Kidney (tissue), 14 donors: Measurements from ENCODE around the gene SPTLC1. TPM values are rescaled to one million over a fixed set of nuclear protein-coding genes. Genes with fewer than 3 reads are reported as not detected.
"Not testable (repeated sequence)": the region's sequence is repeated elsewhere in the genome, so short reads cannot be mapped to it uniquely, and the experiment has no call there.

ENCODE experiments used
- DNase-seq, 5 donors: peaks; one replicate each; pipeline ENCODE4 v3.0.0-alpha.2; 2013 to 2020
- FAIRE-seq: peaks from 2 replicates; lab custom pipeline; 2012; peaks lifted over from hg19 to GRCh38; lab: Jason Lieb, UNC
- H3K27ac ChIP-seq, 2 donors: one replicate each; pipeline ENCODE4 v1.7.0; 2013; ENCODE audit warnings: low read depth in 2 of 2, low read length in 2 of 2, inconsistent platforms in 1 of 2
- H3K27me3 ChIP-seq: one replicate; pipeline ENCODE4 v1.7.1; 2013; ENCODE audit warnings: low read length, inconsistent platforms; ENCODE audit not compliant: control insufficient read depth, insufficient read depth
- H3K36me3 ChIP-seq, 3 donors: one replicate each; pipeline versions ENCODE4 v1.7.0 to v1.7.1; 2013; ENCODE audit warnings: low read length in 3 of 3, control low read depth in 1 of 3, inconsistent platforms in 1 of 3; ENCODE audit not compliant: insufficient read depth in 3 of 3, control insufficient read depth in 2 of 3
- H3K4me1 ChIP-seq, 3 donors: one replicate each; pipeline versions ENCODE4 v1.7.0 to v1.7.1; 2013; ENCODE audit warnings: low read length in 3 of 3, inconsistent platforms in 1 of 3, low read depth in 1 of 3; ENCODE audit not compliant: control insufficient read depth in 2 of 3, insufficient read depth in 2 of 3
- H3K4me3 ChIP-seq, 3 donors: one replicate each; pipeline versions ENCODE4 v1.7.0 to v1.8.1; 2013; ENCODE audit warnings: low read length in 3 of 3, control low read depth in 1 of 3, inconsistent platforms in 1 of 3
- H3K9ac ChIP-seq, 3 donors: one replicate each; pipeline versions ENCODE4 v1.7.0 to v1.7.1; 2013; ENCODE audit warnings: low read length in 3 of 3, control low read depth in 1 of 3, inconsistent platforms in 1 of 3
- H3K9me3 ChIP-seq, 3 donors: one replicate each; pipeline versions ENCODE4 v1.7.0 to v1.7.1; 2013; ENCODE audit warnings: low read length in 3 of 3, control low read depth in 1 of 3, inconsistent platforms in 1 of 3; ENCODE audit not compliant: control insufficient read depth in 2 of 3, insufficient read depth in 1 of 3
- intact Hi-C: fragments of 100-400 bp; cut with DNase I; formaldehyde crosslinking; loops from one replicate; pipeline ENCODE4 v1.11.1; 2022
- polyA plus RNA-seq: library from polyadenylated mRNA; stranded (reverse); fragments of 350-450 nt; fragmentation: Illumina TruSeq; extraction: RNeasy Lipid Tissue Mini Kit (QIAGEN cat#74804); gene quantifications from one replicate; pipeline ENCODE4 v1.2.3, GENCODE V29; 2014; ENCODE audit warnings: low read depth, low replicate concordance; ENCODE audit not compliant: insufficient read depth
- total RNA-seq: library from RNA; stranded (reverse); fragmentation: NEBNext Ultra II Directional; extraction: Animal tissue kit (Norgen Biotek cat#: 25700); gene quantifications from one replicate; pipeline ENCODE4 v1.2.1, GENCODE V29; 2021
- TF ChIP-seq, protein P1 (sequence below): IDR thresholded peaks from 3 replicates; pipeline ENCODE4 v1.5.1; 2012; ENCODE audit warnings: mild to moderate bottlenecking, moderate library complexity, borderline replicate concordance; ENCODE audit not compliant: insufficient read depth; ENCODE audit errors: extremely low read depth
- donor health status: control.
- donor health status: control.
- donor health status: control.
- donor health status: control.
- donor health status: control.
- donor health status: DM: yes; HTN: yes; CAD: no.
- donor health status: Normal renal cell carcinoma (clear cell type).

The SPTLC1 gene
- total and polyA plus RNA-seq, 2 donors from 2014 or later, result 29.4 to 72.2 TPM

DNA sequence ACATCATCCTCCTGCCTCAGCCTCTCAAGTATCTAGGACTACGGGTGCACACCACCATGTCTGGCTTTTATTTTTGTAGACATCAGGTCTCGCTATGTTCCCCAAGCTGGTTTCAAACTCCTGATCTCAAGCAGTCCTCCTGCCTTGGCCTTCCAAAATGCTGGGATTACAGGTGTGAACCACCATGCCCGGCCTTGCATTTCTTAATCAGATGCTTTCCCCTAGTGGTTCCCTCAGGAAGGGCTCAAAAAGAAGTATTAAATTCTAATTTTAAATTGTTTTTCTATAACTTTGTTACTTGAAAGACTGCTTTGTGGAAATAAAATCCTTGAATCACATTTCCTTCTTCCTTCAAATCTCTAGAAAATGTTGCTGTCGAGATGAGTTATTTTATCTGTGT, 85.7 kb downstream of the SPTLC1 start:
- no peaks in the 10 kb centered on the region for H3K27me3 ChIP-seq
- intact Hi-C loops, result no loop called here
- H3K9ac ChIP-seq, result no peak overlapping the region
- no peak overlapping the region for H3K27ac ChIP-seq
- no peak for FAIRE-seq
- H3K9me3 ChIP-seq, result no peaks in the 10 kb centered on the region
- H3K36me3 ChIP-seq, result peaks cover 0 to 18% (median 7%) of the 10 kb centered on the region in 3 donors
- DNase-seq, result no peak
- H3K4me3 ChIP-seq, result no peak overlapping the region
- TF ChIP-seq, protein P1, sequence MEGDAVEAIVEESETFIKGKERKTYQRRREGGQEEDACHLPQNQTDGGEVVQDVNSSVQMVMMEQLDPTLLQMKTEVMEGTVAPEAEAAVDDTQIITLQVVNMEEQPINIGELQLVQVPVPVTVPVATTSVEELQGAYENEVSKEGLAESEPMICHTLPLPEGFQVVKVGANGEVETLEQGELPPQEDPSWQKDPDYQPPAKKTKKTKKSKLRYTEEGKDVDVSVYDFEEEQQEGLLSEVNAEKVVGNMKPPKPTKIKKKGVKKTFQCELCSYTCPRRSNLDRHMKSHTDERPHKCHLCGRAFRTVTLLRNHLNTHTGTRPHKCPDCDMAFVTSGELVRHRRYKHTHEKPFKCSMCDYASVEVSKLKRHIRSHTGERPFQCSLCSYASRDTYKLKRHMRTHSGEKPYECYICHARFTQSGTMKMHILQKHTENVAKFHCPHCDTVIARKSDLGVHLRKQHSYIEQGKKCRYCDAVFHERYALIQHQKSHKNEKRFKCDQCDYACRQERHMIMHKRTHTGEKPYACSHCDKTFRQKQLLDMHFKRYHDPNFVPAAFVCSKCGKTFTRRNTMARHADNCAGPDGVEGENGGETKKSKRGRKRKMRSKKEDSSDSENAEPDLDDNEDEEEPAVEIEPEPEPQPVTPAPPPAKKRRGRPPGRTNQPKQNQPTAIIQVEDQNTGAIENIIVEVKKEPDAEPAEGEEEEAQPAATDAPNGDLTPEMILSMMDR, result no peak
- H3K4me1 ChIP-seq, result no peaks in the 10 kb centered on the region

DNA sequence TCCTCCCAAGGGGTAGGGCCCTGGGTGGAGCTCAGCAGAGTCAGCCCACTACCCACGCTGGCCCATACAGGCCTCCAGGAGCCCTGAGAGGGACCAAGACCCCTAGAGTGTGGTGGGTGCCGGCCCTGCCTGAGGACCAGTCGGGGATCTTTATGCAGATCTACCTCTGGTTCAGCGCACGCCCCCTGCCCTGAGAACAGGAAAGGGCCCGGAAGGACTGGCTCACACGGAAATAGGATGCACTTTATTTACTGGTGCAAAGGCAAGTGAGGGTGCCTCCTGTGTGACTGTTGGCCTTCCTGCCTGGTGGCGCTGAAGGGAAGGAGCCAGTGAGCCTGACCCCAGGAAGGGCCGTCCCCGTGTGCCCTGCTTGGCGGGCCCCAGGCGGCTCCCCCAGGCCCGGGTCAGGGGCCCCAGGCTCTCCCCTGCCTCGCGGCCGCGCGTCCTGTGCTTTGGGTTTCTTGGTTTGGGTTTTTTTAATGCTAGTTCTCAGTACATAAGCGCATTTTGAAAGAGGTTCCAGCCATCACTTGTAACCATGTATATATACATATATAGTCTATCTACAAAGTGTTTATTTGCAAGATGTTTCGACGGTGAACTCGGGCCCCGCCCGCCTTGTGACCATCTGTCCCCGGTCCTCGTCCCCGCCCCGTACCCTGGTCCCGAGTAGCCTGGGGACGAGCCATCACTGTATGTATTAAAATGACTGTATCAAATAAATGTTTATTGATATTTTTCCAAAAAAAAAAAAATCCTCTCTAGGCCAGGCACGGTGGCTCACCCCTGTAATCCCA, 88.8 kb downstream of the SPTLC1 start:
- FAIRE-seq, result no peak
- TF ChIP-seq, protein P1, result no peak
- H3K9me3 ChIP-seq, result peaks cover 0 to 4% (median 0%) of the 10 kb centered on the region in 3 donors
- no peak overlapping the region for H3K4me3 ChIP-seq
- intact Hi-C loops, result no loop called here
- no peaks in the 10 kb centered on the region for H3K4me1 ChIP-seq
- H3K9ac ChIP-seq, result no peak overlapping the region
- no peak overlapping the region for H3K27ac ChIP-seq
- H3K27me3 ChIP-seq, result no peaks in the 10 kb centered on the region
- no peak for DNase-seq
- H3K36me3 ChIP-seq, result peaks cover 0 to 4% (median 0%) of the 10 kb centered on the region in 3 donors

DNA sequence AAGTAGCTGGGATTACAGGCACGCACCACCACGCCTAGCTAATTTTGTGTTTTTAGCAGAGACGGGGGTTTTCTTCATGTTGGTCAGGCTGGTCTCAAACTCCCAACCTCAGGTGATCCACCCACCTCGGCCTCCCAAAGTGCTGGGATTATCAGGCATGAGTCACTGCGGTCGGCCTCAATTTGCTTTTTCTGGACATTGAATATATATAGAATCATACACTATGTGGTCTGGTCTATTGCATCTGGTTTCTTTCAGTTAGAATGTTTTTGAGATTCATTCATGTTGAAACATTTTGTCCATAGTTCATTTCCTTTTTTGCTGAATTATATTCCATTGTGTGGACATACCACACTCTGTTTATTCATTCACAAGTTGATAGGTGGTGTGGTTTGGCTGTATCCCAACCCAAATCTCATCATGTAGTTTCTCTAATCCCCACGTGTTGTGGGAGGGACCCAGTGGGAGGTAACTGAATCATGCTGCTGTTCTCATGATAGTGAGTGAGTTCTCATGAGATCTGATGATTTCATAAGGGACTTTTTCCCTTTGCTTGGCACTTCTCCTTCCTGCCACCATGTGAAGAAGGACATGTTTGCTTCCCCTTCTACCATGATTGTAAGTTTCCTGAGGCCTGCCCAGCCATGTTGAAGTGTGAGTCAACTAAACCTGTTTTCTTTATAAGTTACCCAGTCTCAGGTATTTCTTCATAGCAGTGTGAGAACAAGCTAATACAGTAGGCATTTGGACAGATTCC, 93.2 kb downstream of the SPTLC1 start:
- H3K9ac ChIP-seq, H3K4me1 ChIP-seq, intact Hi-C loops, H3K36me3 ChIP-seq, H3K4me3 ChIP-seq, FAIRE-seq, DNase-seq, H3K27me3 ChIP-seq, H3K27ac ChIP-seq, H3K9me3 ChIP-seq: not testable (repeated sequence)

DNA sequence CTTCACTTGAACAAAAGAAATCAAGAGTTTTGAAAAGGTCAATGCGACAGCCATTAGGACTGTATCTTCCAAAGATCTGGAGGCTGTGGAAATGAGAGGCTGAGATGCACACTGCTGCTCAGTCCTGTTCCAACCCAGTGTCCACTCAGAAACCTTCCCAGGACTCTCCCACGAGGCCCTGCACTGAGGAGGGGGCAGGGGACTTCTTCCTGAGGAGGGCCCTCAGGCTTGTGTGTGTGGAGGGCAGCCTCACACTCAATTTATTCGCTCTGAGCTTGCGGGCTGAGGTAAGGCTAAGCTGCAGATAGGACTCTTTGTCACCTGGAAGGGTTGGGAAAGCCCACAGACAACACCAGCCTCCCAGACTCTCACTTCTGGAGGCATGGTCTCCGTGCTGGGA, 95.6 kb downstream of the SPTLC1 start:
- Histone ChIP-seq H3K9me3 (peaks cover 0 to 4% (median 0%) of the 10 kb centered on the region in 3 donors), H3K36me3 (no peaks in the 10 kb centered on the region), H3K4me1 (no peaks in the 10 kb centered on the region), H3K27me3 (no peaks in the 10 kb centered on the region), H3K4me3 (no peak overlapping the region), H3K9ac (no peak overlapping the region), H3K27ac (no peak overlapping the region)
- DNase-seq (no peak), FAIRE-seq (no peak)
- TF ChIP-seq, protein P1, result no peak
- intact Hi-C loops, result no loop called here
